ENCODE measurements around the gene PRKAR2B. TPM values are rescaled to one million over a fixed set of nuclear protein-coding genes. Genes with fewer than 3 reads are reported as not detected.
A peak's percentile ranks its signal among the peaks of the same experiment; 100 is the strongest.

PRKAR2B gene
- total RNA-seq, 2 donors from 2014 or later: 3.9 to 5.3 TPM

GRCh38 chr7:107148721-107149120 is 104.2 kb downstream of the PRKAR2B start:
- no peaks in the 10 kb centered on the region for H3K36me3 ChIP-seq
- H3K27me3 ChIP-seq (replicated peaks; ENCODE audit: insufficient read depth): no peaks in the 10 kb centered on the region
- no peak for ATAC-seq (ENCODE audit: insufficient number of reproducible peaks, low FRiP score, low read depth)
- no peak for DNase-seq (ENCODE audit: low spot score)
- no peaks in the 10 kb centered on the region for H3K9me3 ChIP-seq
- no peak overlapping the region for H3K27ac ChIP-seq
- TF ChIP-seq CTCF (IDR thresholded peaks at IDR 0.05): no peak
- no peak overlapping the region for H3K4me3 ChIP-seq
- peaks cover 0 to 3% of the 10 kb centered on the region in 2 donors for H3K4me1 ChIP-seq (ENCODE audit: control insufficient read depth in 1 of 2, low read depth in 2 of 2)

- Histone ChIP-seq H3K36me3 (no peaks in the 10 kb centered on the region), H3K4me3 (no peak overlapping the region), H3K4me1 (ENCODE audit: control insufficient read depth in 1 of 2, low read depth in 2 of 2) (peaks cover 0 to 3% of the 10 kb centered on the region in 2 donors), H3K27me3 (replicated peaks; ENCODE audit: insufficient read depth) (no peaks in the 10 kb centered on the region), H3K27ac (no peak overlapping the region), H3K9me3 (no peaks in the 10 kb centered on the region)
- TF ChIP-seq CTCF (IDR thresholded peaks at IDR 0.05): no peak
- ATAC-seq (ENCODE audit: insufficient number of reproducible peaks, low FRiP score, low read depth) (no peak), DNase-seq (ENCODE audit: low spot score) (no peak)
Observed at GRCh38 chr7:107149863-107150262, 105.4 kb downstream of the PRKAR2B start.

- DNase-seq (ENCODE audit: low spot score): no peak
Observed at GRCh38 chr7:107150375-107151073, 106.0 kb downstream of the PRKAR2B start.

GRCh38 chr7:107151538-107151937 is 107.0 kb downstream of the PRKAR2B start:
- H3K36me3 ChIP-seq: no peaks in the 10 kb centered on the region
- H3K4me3 ChIP-seq: no peak overlapping the region
- no peak for TF ChIP-seq CTCF (IDR thresholded peaks at IDR 0.05)
- ATAC-seq (ENCODE audit: insufficient number of reproducible peaks, low FRiP score, low read depth): no peak
- H3K4me1 ChIP-seq (ENCODE audit: control insufficient read depth in 1 of 2, low read depth in 2 of 2): peaks cover 0 to 3% of the 10 kb centered on the region in 2 donors
- no peak overlapping the region for H3K27ac ChIP-seq
- no peaks in the 10 kb centered on the region for H3K9me3 ChIP-seq
- H3K27me3 ChIP-seq (replicated peaks; ENCODE audit: insufficient read depth): no peaks in the 10 kb centered on the region
- DNase-seq (ENCODE audit: low spot score): no peak

More at GRCh38 chr7:107150375-107151073, 106.0 kb downstream of the PRKAR2B start:
- Histone ChIP-seq H3K4me3 (no peak overlapping the region), H3K27me3 (replicated peaks; ENCODE audit: insufficient read depth) (no peaks in the 10 kb centered on the region), H3K27ac (no peak overlapping the region), H3K9me3 (no peaks in the 10 kb centered on the region), H3K4me1 (ENCODE audit: control insufficient read depth in 1 of 2, low read depth in 2 of 2) (peaks cover 0 to 3% of the 10 kb centered on the region in 2 donors), H3K36me3 (no peaks in the 10 kb centered on the region)
- ATAC-seq (ENCODE audit: insufficient number of reproducible peaks, low FRiP score, low read depth): no peak
- peak; percentile 46 for TF ChIP-seq CTCF (IDR thresholded peaks at IDR 0.05)

GRCh38 chr7:107152011-107152410 is 107.5 kb downstream of the PRKAR2B start:
- H3K27me3 ChIP-seq (replicated peaks; ENCODE audit: insufficient read depth): no peaks in the 10 kb centered on the region
- no peak overlapping the region for H3K4me3 ChIP-seq
- no peak for ATAC-seq (ENCODE audit: insufficient number of reproducible peaks, low FRiP score, low read depth)
- no peak for DNase-seq (ENCODE audit: low spot score)
- no peak overlapping the region for H3K27ac ChIP-seq
- no peak for TF ChIP-seq CTCF (IDR thresholded peaks at IDR 0.05)
- no peaks in the 10 kb centered on the region for H3K9me3 ChIP-seq
- no peaks in the 10 kb centered on the region for H3K36me3 ChIP-seq
- peaks cover 0 to 3% of the 10 kb centered on the region in 2 donors for H3K4me1 ChIP-seq (ENCODE audit: control insufficient read depth in 1 of 2, low read depth in 2 of 2)
